Liver (tissue), 9 donors: ENCODE data around the gene MYO7A. TPM values are rescaled to one million over a fixed set of nuclear protein-coding genes. Genes with fewer than 3 reads are reported as not detected.

ENCODE experiments used
- DNase-seq: peaks from one replicate; pipeline ENCODE4 v3.0.0-alpha.2; 2017; ENCODE audit warnings: low spot score
- H3K27ac ChIP-seq, 2 donors: one replicate each; pipeline ENCODE4 v1.7.0; 2013; ENCODE audit warnings: inconsistent platforms in 2 of 2, low read length in 2 of 2, control low read depth in 1 of 2, low read depth in 1 of 2, mild to moderate bottlenecking in 1 of 2
- H3K27me3 ChIP-seq, 4 donors: one replicate each; pipeline versions ENCODE4 v1.6.1 to v1.7.0; 2013; ENCODE audit warnings: low read length in 3 of 4, inconsistent platforms in 1 of 4, mild to moderate bottlenecking in 1 of 4, moderate library complexity in 1 of 4; ENCODE audit not compliant: control insufficient read depth in 4 of 4, insufficient read depth in 4 of 4
- H3K36me3 ChIP-seq, 4 donors: one replicate each; pipeline versions ENCODE4 v1.6.1 to v1.7.0; 2013; ENCODE audit warnings: low read length in 3 of 4, mild to moderate bottlenecking in 3 of 4, low read depth in 1 of 4, moderate library complexity in 1 of 4; ENCODE audit not compliant: control insufficient read depth in 4 of 4, insufficient read depth in 3 of 4
- H3K4me1 ChIP-seq, 4 donors: one replicate each; pipeline versions ENCODE4 v1.6.1 to v1.7.0; 2013; ENCODE audit warnings: low read length in 3 of 4, mild to moderate bottlenecking in 3 of 4, moderate library complexity in 1 of 4; ENCODE audit not compliant: control insufficient read depth in 4 of 4, insufficient read depth in 4 of 4
- H3K4me3 ChIP-seq, 3 donors: one replicate each; pipeline versions ENCODE4 v1.6.1 to v1.7.0; 2013; ENCODE audit warnings: low read length in 3 of 3, control low read depth in 1 of 3, low read depth in 1 of 3, mild to moderate bottlenecking in 1 of 3
- H3K9ac ChIP-seq, 2 donors: one replicate each; pipeline ENCODE4 v1.7.0; 2013; ENCODE audit warnings: low read length in 2 of 2, mild to moderate bottlenecking in 2 of 2, moderate library complexity in 2 of 2, control low read depth in 1 of 2, low read depth in 1 of 2
- H3K9me3 ChIP-seq, 4 donors: one replicate each; pipeline versions ENCODE4 v1.6.1 to v1.7.0; 2013; ENCODE audit warnings: low read length in 3 of 4; ENCODE audit not compliant: control insufficient read depth in 4 of 4
- CTCF ChIP-seq: fragments of 150-350 bp; IDR thresholded peaks from 2 replicates; pipeline ENCODE4 v1.5.1; 2017; ENCODE audit warnings: improper control_type of control experiment, low read depth, low read length; ENCODE audit not compliant: missing input control
- FOXA1 ChIP-seq: IDR thresholded peaks from 2 replicates; pipeline ENCODE4 v1.6.1; 2016; ENCODE audit warnings: antibody characterized with exemption
- FOXA2 ChIP-seq: IDR thresholded peaks from 2 replicates; pipeline ENCODE4 v1.6.1; 2016; ENCODE audit warnings: antibody characterized with exemption
- GABPA ChIP-seq, 2 donors: IDR thresholded peaks in 1 of 2; conservative IDR thresholded peaks in 1 of 2; 2 replicates each; pipeline ENCODE4 v1.6.1; 2016; ENCODE audit warnings: antibody characterized with exemption in 2 of 2, mild to moderate bottlenecking in 1 of 2, moderate library complexity in 1 of 2
- HNF4A ChIP-seq, 2 donors: conservative IDR thresholded peaks; 2 replicates each; pipeline ENCODE4 v1.6.1; 2016; ENCODE audit warnings: antibody characterized with exemption in 2 of 2, mild to moderate bottlenecking in 2 of 2
- HNF4G ChIP-seq: IDR thresholded peaks from 2 replicates; pipeline ENCODE4 v1.6.1; 2016; ENCODE audit warnings: antibody characterized with exemption
- JUND ChIP-seq, 2 donors: IDR thresholded peaks; 2 replicates each; pipeline ENCODE4 v1.6.1; 2016; ENCODE audit warnings: antibody characterized with exemption in 2 of 2
- MAX ChIP-seq: IDR thresholded peaks from 2 replicates; pipeline ENCODE4 v1.6.1; 2016; ENCODE audit warnings: antibody characterized with exemption
- NR2F2 ChIP-seq: IDR thresholded peaks from 2 replicates; pipeline ENCODE4 v1.6.1; 2016; ENCODE audit warnings: antibody characterized with exemption
- RXRA ChIP-seq, 2 donors: IDR thresholded peaks; 2 replicates each; pipeline ENCODE4 v1.6.1; 2017 to 2018; ENCODE audit warnings: antibody characterized with exemption in 2 of 2, mild to moderate bottlenecking in 1 of 2
- YY1 ChIP-seq: IDR thresholded peaks from 2 replicates; pipeline ENCODE4 v1.6.1; 2016; ENCODE audit warnings: antibody characterized with exemption, mild to moderate bottlenecking
- WGBS: extraction: QIAGEN DNeasy Blood & Tissue Kit; methylation state at CpG from one replicate; pipeline ENCODE4 v1.1.7; 2013; 5-methylcytosine and 5-hydroxymethylcytosine counted together
- polyA plus RNA-seq, 2 donors: library from polyadenylated mRNA; stranded (reverse) in 1 of 2; unstranded in 1 of 2; fragments of 200-250 nt in 1 of 2; fragments of >200 nt in 1 of 2; fragmentation: Nextera tagmentation in 1 of 2; extraction: Ambion mirVana in 1 of 2; gene quantifications; one replicate each; pipeline versions ENCODE4 v1.2.1 to v1.2.3, GENCODE V29; 2013 to 2015
- total RNA-seq, 2 donors: library from RNA; depleted of rRNA; stranded (reverse); fragments of >200 nt; gene quantifications; one replicate each; pipeline ENCODE4 v1.2.3, GENCODE V29; 2014
- TF ChIP-seq, protein P1 (sequence below): IDR thresholded peaks from 2 replicates; pipeline ENCODE4 v1.6.1; 2016; ENCODE audit warnings: antibody characterized with exemption, mild to moderate bottlenecking
- TF ChIP-seq, protein P2 (sequence below): IDR thresholded peaks from 2 replicates; pipeline ENCODE4 v1.6.1; 2016; ENCODE audit warnings: antibody characterized with exemption
- TF ChIP-seq, protein P3 (sequence below): IDR thresholded peaks from 2 replicates; pipeline ENCODE4 v1.6.1; 2016; ENCODE audit warnings: antibody characterized with exemption
- donor health status: healthy.
- donor health status: healthy.
- donor health status: healthy.
- donor health status: healthy.
- donor health status: healthy.

The MYO7A gene
- total and polyA plus RNA-seq, 4 donors = 7.3 to 33.6 (median 11.3) TPM

GRCh38 chr11:77167791-77168190, 39.7 kb downstream of the MYO7A start (continued):
- TF ChIP-seq CTCF (no peak), GABPA (IDR thresholded peaks at IDR 0.05 in 1 of 2, conservative IDR thresholded peaks at IDR 0.05 in 1 of 2) (no peak), HNF4G (no peak)

DNA sequence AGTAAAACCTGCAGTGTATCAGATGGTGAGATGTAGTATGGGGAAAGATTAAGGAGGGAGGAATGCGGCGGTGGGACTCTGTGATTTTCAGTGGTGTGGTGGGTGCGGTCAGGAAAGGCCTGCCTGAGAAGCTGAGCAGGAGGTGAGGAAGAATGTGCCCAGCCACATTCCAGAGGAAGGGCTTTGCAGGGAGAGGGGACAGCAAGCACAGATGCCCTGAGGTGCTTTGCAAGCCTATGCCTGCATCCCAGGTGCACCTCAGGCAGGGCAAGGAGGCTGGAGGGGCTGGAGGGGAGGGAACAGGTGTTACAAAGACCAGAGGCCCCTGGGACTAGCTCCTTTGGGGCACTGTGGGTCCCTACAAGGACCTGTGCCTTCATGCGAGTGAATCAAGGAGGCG, 42.1 kb downstream of the MYO7A start:
- Histone ChIP-seq H3K4me1 (peaks cover 9 to 33% (median 21%) of the 10 kb centered on the region in 4 donors), H3K9ac (no peak overlapping the region), H3K27me3 (no peaks in the 10 kb centered on the region), H3K36me3 (peaks cover 0 to 6% (median 4%) of the 10 kb centered on the region in 4 donors), H3K9me3 (no peaks in the 10 kb centered on the region), H3K27ac (no peak overlapping the region), H3K4me3 (no peak overlapping the region)
- no peak for DNase-seq
- 98% methylated on average over 5 of the region's 5 CpGs for WGBS
- TF ChIP-seq JUND (IDR thresholded peaks at IDR 0.05) (no peak), MAX (no peak), HNF4G (no peak), FOXA1 (no peak), GABPA (IDR thresholded peaks at IDR 0.05 in 1 of 2, conservative IDR thresholded peaks at IDR 0.05 in 1 of 2) (no peak), YY1 (no peak), NR2F2 (no peak), FOXA2 (no peak)
- TF ChIP-seq, protein P1, sequence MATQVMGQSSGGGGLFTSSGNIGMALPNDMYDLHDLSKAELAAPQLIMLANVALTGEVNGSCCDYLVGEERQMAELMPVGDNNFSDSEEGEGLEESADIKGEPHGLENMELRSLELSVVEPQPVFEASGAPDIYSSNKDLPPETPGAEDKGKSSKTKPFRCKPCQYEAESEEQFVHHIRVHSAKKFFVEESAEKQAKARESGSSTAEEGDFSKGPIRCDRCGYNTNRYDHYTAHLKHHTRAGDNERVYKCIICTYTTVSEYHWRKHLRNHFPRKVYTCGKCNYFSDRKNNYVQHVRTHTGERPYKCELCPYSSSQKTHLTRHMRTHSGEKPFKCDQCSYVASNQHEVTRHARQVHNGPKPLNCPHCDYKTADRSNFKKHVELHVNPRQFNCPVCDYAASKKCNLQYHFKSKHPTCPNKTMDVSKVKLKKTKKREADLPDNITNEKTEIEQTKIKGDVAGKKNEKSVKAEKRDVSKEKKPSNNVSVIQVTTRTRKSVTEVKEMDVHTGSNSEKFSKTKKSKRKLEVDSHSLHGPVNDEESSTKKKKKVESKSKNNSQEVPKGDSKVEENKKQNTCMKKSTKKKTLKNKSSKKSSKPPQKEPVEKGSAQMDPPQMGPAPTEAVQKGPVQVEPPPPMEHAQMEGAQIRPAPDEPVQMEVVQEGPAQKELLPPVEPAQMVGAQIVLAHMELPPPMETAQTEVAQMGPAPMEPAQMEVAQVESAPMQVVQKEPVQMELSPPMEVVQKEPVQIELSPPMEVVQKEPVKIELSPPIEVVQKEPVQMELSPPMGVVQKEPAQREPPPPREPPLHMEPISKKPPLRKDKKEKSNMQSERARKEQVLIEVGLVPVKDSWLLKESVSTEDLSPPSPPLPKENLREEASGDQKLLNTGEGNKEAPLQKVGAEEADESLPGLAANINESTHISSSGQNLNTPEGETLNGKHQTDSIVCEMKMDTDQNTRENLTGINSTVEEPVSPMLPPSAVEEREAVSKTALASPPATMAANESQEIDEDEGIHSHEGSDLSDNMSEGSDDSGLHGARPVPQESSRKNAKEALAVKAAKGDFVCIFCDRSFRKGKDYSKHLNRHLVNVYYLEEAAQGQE = no peak
- TF ChIP-seq, protein P2, sequence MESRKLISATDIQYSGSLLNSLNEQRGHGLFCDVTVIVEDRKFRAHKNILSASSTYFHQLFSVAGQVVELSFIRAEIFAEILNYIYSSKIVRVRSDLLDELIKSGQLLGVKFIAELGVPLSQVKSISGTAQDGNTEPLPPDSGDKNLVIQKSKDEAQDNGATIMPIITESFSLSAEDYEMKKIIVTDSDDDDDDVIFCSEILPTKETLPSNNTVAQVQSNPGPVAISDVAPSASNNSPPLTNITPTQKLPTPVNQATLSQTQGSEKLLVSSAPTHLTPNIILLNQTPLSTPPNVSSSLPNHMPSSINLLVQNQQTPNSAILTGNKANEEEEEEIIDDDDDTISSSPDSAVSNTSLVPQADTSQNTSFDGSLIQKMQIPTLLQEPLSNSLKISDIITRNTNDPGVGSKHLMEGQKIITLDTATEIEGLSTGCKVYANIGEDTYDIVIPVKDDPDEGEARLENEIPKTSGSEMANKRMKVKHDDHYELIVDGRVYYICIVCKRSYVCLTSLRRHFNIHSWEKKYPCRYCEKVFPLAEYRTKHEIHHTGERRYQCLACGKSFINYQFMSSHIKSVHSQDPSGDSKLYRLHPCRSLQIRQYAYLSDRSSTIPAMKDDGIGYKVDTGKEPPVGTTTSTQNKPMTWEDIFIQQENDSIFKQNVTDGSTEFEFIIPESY = no peak

DNA sequence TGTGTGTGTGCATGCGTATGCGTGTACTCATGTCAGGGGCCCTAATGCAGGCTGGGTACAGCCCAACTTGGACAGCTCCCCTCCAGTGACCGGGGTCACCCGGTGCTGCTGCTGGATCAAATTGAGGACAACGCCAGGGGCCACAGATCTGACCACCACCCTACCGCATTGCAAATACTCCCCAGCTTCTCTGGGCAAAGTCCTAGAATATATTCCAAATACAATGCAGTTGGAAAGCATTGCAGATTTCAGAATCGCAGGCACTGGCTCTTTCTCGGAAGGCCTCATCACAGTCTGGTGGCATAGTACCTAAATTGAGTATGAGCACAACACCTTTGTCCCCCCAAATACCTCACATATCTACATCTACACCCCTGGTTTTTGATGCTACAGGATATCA, 43.2 kb downstream of the MYO7A start:
- WGBS = 71% methylated on average over 8 of the region's 8 CpGs
- no peak for DNase-seq
- H3K36me3 ChIP-seq = peaks cover 0 to 5% (median 4%) of the 10 kb centered on the region in 4 donors
- TF ChIP-seq, protein P1 = no peak
- no peak for TF ChIP-seq YY1
- TF ChIP-seq JUND (IDR thresholded peaks at IDR 0.05) = no peak
- TF ChIP-seq HNF4G = no peak
- TF ChIP-seq, protein P3, sequence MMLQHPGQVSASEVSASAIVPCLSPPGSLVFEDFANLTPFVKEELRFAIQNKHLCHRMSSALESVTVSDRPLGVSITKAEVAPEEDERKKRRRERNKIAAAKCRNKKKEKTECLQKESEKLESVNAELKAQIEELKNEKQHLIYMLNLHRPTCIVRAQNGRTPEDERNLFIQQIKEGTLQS = no peak
- TF ChIP-seq, protein P2 = no peak
- TF ChIP-seq MAX = no peak
- peak in 1 of 2 donors; percentile 53 for TF ChIP-seq RXRA (IDR thresholded peaks at IDR 0.05)
- peak; percentile 17 to 63 for TF ChIP-seq HNF4A (conservative IDR thresholded peaks at IDR 0.05)
- no peak for TF ChIP-seq FOXA2
- no peak for TF ChIP-seq FOXA1

More for the DNA sequence above, 43.2 kb downstream of the MYO7A start:
- Histone ChIP-seq H3K9me3 (no peaks in the 10 kb centered on the region), H3K27ac (no peak overlapping the region), H3K4me3 (no peak overlapping the region), H3K9ac (no peak overlapping the region), H3K4me1 (peaks cover 9 to 33% (median 23%) of the 10 kb centered on the region in 4 donors), H3K27me3 (no peaks in the 10 kb centered on the region)
